Activated CD4-positive, alpha-beta T cell treated with anti-CD3 and anti-CD28 coated beads, Interleukin-2, amount 50 U/mL, for 1 hour (primary cell): ENCODE results near the gene PRMT7.

ENCODE experiments used
- DNase-seq: peaks from one replicate; pipeline ENCODE4 v3.0.0-alpha.2; 2020

Gene PRMT7

DNA sequence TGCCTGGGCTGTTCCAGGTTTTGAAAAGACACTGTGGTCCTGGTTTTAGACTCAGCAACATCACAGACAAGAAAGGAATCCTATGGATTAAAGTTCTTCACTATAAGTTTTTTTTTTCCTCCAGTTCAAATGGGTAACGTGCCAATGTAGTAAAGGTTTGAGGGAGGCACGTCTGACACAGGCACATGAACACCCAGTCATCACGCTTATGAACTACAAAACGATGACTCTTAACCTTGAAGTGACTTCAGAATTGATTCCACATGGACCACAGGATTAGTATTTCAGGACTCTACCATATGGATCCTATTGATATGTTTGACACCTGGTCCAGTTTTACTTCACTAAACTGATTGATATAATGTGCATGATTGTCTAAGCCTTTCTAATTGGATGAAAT is 2.3 kb downstream of the PRMT7 start:
- DNase-seq: no peak

- no peak for DNase-seq
These were observed 8.5 kb downstream of the PRMT7 start for GRCh38 chr16:68319185-68319908.

- DNase-seq: no peak
These were observed 13.5 kb downstream of the PRMT7 start for GRCh38 chr16:68324336-68324735.

DNA sequence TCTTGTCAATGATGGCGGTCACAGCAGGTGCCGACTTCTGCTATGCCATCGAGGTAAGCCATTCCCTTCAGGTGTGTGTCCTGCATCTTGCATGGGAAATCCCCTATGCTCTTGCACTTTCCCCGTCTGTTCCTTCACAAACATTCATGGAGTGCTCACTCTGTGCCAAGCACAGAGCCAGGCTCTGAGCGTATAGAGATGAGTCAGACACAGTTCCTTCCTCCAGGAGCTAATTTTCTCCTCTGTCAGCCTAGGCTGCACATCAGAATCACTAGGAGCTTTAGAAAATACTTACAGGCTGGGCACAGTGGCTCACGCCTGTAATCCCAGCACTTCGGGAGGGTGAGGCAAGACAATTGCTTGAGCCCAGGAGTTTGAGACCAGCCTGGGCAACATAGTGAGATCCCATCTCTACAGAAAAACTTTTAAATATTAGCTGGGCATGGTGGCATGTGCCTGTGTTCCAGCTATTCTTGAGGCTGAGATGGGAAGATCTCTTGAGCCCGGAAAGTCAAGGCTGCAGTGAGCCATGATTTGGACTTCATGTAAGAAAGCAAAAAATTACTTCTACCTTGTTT is 14.1 kb downstream of the PRMT7 start:
- no peak for DNase-seq

DNA sequence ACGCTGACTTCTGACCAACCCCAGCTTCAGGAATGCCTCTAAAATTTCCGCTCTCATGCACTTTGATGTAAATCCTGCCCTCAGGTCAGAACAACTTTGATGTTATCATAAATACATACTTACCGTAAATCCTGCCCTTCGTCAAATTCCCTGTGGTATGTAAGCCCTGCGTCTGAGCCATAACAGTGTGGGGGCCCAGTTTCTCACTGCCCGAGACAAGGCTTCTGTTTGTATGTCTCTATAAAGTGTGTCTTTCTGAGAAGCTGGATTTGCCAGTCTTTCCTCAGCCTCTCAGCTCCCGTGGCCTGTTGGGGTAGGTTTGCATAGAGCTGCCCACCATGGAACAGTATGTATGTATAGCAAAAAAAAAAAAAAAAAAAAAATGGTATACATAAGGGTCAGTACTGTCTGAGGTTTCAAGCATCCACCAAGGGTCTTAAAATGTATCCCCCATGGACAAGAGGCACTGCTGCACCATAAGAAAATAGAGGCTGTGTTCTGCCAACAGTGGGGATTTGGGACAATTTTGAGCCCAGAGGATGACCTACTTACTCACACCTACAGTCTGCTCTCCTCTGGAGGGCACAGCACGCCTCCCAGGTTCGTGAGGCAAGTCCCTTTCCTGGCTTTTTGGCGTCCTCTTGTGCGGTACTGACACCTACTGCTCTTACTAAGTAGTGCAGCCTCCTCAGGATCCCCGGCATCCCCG is 17.5 kb downstream of the PRMT7 start:
- peak; percentile 76 for DNase-seq

- no peak for DNase-seq
These were observed 18.1 kb downstream of the PRMT7 start for GRCh38 chr16:68328860-68329390.

- DNase-seq: no peak
These were observed 21.1 kb downstream of the PRMT7 start for GRCh38 chr16:68331879-68332410.

DNA sequence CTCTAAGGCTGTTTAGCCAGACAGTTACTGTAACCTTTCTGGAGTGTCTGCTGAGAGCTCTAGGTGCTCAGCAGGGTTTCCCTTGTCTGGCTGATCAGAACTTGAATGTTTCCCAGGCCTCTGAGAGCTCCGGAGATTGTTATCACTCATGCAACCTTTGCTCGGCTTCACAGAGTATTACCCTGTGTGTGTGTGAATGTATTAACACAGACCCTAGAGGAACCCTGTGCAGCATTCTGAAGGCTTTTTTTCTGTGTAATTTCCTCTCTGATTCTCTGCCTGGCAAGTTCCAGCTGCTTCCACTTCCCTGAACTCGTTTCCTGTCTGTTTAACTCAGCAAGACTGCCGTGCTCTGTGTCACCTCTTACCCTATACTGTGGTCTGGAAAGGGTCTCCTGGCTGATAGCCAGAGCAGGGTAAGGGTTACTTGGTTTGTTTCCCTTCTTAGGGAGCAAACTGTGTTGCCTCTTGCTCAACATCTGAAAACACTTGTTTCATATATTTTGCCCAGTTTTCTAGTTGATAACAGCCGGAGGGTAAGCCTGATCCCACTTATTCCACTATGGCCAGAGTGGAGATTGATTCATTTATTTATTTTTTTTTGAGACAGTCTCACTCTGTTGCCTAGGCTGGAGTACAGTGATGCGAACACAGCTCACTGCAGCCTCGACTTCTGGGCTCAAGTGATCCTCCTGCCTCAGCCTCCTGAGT is 21.7 kb downstream of the PRMT7 start:
- DNase-seq: no peak

DNA sequence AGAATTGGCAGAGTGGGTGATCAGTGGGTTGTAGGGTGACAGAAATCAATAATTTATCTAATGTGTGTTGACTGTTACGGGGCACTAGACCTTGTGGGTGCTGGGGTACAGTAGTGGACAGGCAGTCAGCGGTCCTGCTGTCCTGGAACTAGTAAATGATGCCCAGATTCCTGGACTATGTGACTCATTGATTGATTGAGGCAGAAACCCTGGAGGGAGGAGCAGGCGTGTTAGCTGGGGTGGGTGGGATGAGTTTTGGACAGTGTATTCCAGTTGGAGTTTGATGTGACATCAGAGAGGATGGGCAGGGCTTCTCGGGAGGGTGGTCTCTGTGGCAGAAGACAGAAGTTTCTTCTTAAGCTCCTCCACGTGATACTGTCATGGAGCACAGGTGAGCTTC is 24.4 kb downstream of the PRMT7 start:
- no peak for DNase-seq

DNA sequence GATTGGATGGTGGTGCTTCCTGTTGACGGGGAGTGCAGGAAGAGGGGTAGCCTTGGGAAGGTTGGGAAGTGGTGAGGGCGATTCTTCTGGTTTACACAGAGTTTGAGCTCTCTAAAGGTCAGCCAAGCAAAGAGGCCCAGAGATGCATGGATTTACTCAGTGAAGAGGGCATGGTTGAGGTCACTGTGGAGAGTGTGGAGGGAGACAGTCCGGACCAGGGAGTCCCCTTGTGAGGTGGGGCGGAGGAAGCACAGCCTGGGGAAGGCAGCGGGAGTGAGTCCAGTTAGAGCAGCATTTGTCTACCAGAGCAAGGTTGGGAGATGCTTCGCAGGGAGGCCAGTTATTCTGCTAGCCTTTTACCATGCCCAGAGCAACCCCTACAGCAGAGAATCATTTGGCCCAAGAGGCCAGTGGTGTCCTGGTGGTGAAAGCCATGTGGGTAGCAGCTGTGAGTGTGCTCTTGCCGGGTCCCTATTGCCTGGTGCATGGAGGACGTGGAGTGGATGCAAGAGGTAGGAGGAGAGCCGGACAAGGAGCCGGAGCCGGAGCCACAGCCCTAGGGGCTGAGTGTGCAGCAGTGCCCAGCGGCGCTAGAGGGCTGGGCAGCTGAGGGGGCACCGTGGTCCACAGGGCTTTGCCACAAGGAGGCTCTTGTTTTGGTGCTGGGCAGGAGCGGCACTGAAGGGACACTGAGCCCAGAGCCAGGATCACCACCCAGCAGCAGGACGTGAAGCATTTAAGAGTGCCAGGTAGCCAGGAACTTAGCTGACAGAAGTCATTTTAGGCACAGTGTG is 27.7 kb downstream of the PRMT7 start:
- DNase-seq: no peak

GRCh38 chr16:68339214-68339613 is 28.4 kb downstream of the PRMT7 start:
- DNase-seq: no peak

DNA sequence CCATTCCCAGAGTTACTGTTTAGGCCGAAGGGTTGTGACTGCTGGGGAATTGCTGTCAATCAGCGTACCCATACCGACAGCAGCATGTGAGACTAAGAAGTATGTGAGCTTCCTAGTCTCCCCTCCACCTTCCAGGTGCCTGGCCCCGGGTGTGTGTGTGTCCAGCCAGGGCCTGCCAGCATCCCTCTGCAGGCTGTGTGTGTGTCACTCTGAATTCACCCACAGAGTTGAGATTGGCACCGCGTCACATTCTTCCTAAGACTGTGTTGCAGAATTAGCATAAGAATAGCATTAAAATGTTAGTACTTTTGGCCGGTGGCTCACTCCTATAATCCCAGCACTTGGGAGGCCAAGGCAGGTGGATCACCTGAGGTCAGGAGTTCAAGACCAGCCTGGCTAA is 31.8 kb downstream of the PRMT7 start:
- no peak for DNase-seq

- no peak for DNase-seq
These were observed 32.3 kb downstream of the PRMT7 start for GRCh38 chr16:68343137-68343536.

DNA sequence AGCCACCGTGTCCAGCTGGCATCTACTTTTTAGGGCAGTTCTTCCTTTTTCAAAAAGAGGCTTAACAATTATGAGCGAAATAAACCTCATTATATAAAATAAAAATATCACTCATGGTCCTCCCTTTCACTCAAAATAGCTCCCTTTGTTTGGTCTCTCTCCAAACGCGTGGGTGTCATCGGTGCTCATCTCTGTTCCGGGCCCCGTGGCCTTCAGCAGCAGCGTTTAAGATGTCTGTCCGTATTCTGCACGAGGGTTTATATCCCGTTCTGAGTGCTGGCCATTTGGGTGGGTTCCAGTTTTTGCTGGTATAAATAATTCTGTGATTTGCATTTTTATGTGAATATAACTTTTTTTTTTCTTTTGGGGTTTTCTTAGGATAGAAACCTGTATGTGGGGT is 33.4 kb downstream of the PRMT7 start:
- DNase-seq: no peak

DNA sequence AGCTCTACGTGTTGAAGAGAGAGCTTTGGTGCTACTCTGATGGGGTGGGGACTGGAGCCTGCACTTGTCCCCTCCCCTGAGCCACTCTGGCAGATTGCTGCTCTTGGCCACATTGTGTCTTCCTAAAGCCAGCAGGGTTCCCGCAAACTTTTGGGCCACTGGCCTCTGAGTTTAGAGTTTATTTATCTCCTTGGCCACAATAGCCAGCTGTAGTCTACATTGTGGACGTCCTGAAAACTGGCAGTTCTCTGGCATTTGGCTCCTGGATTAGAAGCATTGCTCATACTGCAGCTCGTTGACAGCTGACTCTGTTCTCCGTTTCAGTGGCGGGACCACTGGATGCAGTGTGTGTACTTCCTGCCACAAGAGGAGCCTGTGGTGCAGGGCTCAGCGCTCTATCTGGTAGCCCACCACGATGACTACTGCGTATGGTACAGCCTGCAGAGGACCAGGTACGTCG is 34.6 kb downstream of the PRMT7 start:
- no peak for DNase-seq

GRCh38 chr16:68345958-68346635 is 35.3 kb downstream of the PRMT7 start:
- DNase-seq: no peak

- DNase-seq: no peak
These were observed 36.2 kb downstream of the PRMT7 start for GRCh38 chr16:68346892-68347480.

DNA sequence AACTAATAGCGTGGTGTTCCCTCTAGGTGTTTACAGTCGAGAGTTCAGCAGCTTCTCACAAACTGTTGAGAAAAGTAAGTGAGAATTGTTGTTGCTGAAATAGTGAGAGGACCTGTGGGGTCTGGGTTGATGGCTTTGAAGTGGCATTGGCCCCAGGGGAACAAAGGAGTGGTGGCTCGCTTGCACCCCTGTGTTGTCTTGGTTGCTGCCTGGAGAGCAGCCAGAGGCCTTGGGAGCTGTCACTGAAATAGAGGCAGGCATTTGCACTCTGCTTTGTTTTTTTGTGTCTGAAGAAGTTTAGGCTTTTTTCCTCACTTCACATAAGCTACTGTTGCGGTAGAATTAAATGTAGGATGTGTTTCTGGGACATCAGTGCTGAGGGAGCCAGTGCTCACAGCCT is 36.8 kb downstream of the PRMT7 start:
- DNase-seq: no peak

DNA sequence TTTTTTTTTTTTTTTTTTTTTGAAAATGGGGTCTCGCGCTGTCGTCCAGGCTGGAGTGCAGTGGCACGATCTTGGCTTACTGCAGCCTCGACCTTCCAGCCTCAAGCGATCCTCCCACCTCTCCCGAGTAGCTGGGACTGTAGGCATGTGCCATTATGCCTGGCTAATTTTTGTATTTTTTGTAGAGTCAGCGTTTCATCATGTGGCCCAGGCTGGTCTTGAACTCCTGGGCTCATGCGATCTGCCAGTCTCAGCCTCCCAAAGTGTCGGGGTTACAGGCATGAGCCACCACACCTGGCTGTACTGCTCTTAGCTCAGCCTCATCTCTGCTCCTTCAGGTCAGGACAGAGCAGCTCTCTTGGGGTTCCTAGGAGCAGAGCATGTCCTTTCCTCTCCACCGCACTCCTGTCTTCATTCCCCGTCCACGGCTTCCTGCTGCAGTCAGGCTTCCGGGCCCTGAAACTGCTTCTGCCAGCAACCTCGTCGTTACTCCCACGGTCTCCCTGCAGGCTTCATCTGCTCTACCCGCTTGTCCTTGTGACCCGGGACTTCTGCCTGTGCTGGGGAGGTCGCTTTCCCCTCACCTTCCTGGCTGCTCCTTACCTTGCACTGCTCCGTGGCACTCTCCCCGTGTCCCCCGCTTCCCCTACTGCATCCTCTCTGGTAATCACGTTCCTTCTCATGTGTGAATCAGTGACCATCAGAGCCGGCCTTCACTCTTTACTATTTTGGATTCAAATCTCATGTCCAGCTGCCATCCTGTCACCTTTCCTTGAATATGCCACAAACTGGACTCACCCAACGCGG is 38.0 kb downstream of the PRMT7 start:
- DNase-seq: no peak

GRCh38 chr16:68349838-68350410 is 39.1 kb downstream of the PRMT7 start:
- no peak for DNase-seq
